Upper lobe of left lung (tissue), 6 donors: ENCODE data around the gene KRT32. TPM values are rescaled to one million over a fixed set of nuclear protein-coding genes. Genes with fewer than 3 reads are reported as not detected.
A peak's percentile ranks its signal among the peaks of the same experiment; 100 is the strongest.

Experiments
- ATAC-seq, 2 donors: fragments of 200-7000 bp; cut with Tn5 transposase; one replicate each; pipeline ENCODE4 v1.9.1; 2022; ENCODE audit warnings: mild to moderate bottlenecking in 2 of 2, moderate library complexity in 2 of 2; ENCODE audit not compliant: low FRiP score in 2 of 2
- DNase-seq, 2 donors: peaks; one replicate each; pipeline ENCODE4 v3.0.0-alpha.2; 2019 to 2020
- H3K27ac ChIP-seq, 4 donors: fragments of 200-600 bp; sonication (generic); one replicate each; pipeline ENCODE4 v1.5.1; 2016 to 2019
- H3K27me3 ChIP-seq, 4 donors: fragments of 200-600 bp; sonication (generic); one replicate each; pipeline ENCODE4 v1.5.1; 2017 to 2019
- H3K36me3 ChIP-seq, 4 donors: fragments of 200-600 bp; sonication (generic); one replicate each; pipeline ENCODE4 v1.5.1; 2016 to 2019
- H3K4me1 ChIP-seq, 4 donors: fragments of 200-600 bp; sonication (generic); one replicate each; pipeline ENCODE4 v1.5.1; 2018 to 2019
- H3K4me3 ChIP-seq, 4 donors: fragments of 200-600 bp; sonication (generic); one replicate each; pipeline ENCODE4 v1.5.1; 2017 to 2019; ENCODE audit warnings: mild to moderate bottlenecking in 2 of 4, moderate library complexity in 1 of 4
- H3K9me3 ChIP-seq, 4 donors: fragments of 200-600 bp; sonication (generic); one replicate each; pipeline ENCODE4 v1.5.1; 2018 to 2019
- CTCF ChIP-seq, 6 experiments: fragments of 450-650 bp in 4 of 6; fragments of 200-600 bp in 2 of 6; sonication (generic) in 2 of 6; IDR thresholded peaks; one replicate each; pipeline ENCODE4 v1.5.1; 2016 to 2019; ENCODE audit warnings: antibody characterized with exemption in 6 of 6
- EP300 ChIP-seq, 4 donors: sonication (generic); formaldehyde crosslinking; IDR thresholded peaks; one replicate each; pipeline ENCODE4 v1.5.1; 2017; ENCODE audit warnings: antibody characterized with exemption in 4 of 4, control low read depth in 2 of 4
- POLR2A ChIP-seq, 4 donors: fragments of 450-650 bp; IDR thresholded peaks; one replicate each; pipeline ENCODE4 v1.5.1; 2016 to 2017; ENCODE audit warnings: antibody characterized with exemption in 4 of 4, mild to moderate bottlenecking in 2 of 4
- POLR2AphosphoS5 ChIP-seq, 2 donors: sonication (generic); formaldehyde crosslinking; IDR thresholded peaks; one replicate each; pipeline ENCODE4 v1.5.1; 2017; ENCODE audit warnings: antibody characterized with exemption in 2 of 2
- WGBS, 2 donors: methylation state at CpG; one replicate each; pipeline ENCODE4 v1.1.5; 2017 to 2018; 5-methylcytosine and 5-hydroxymethylcytosine counted together
- total RNA-seq, 6 donors: library from RNA; depleted of rRNA in 4 of 6; stranded (reverse); fragments of >200 nt in 4 of 6; gene quantifications; one replicate each; pipeline versions ENCODE4 v1.1.0 to v1.2.1, GENCODE V29; 2016 to 2021
- donor health status: DM: no; HTN: no; CAD: no; lungs with moderate emphysema.
- donor health status: DM: no; HTN: yes; CAD: no; lungs with severe emphysema.

The KRT32 gene
- total RNA-seq, 6 donors from 2014 or later: not detected

- Histone ChIP-seq H3K9me3 (no peaks in the 10 kb centered on the region), H3K27ac (no peak overlapping the region), H3K36me3 (no peaks in the 10 kb centered on the region), H3K4me3 (no peak overlapping the region), H3K4me1 (peaks cover 0 to 9% (median 2%) of the 10 kb centered on the region in 4 donors), H3K27me3 (no peaks in the 10 kb centered on the region)
- TF ChIP-seq POLR2AphosphoS5 (IDR thresholded peaks at IDR 0.05) (no peak), POLR2A (IDR thresholded peaks at IDR 0.05) (no peak), EP300 (IDR thresholded peaks at IDR 0.05) (no peak), CTCF (IDR thresholded peaks at IDR 0.05) (no peak)
- DNase-seq (no peak), ATAC-seq (no peak)
- WGBS, 2 donors: 89 to 90% methylated on average over 6 of the region's 6 CpGs
Measured at GRCh38 chr17:41417127-41417526, 50.1 kb downstream of the KRT32 start.

- DNase-seq: no peak
- Histone ChIP-seq H3K9me3 (no peaks in the 10 kb centered on the region), H3K4me3 (no peak overlapping the region), H3K27ac (no peak overlapping the region), H3K4me1 (peaks cover 0 to 9% (median 2%) of the 10 kb centered on the region in 4 donors), H3K36me3 (no peaks in the 10 kb centered on the region), H3K27me3 (no peaks in the 10 kb centered on the region)
- ATAC-seq: no peak
- WGBS, 2 donors: 87 to 89% methylated on average over 5 of the region's 5 CpGs
- TF ChIP-seq CTCF (IDR thresholded peaks at IDR 0.05): no peak
- no peak for TF ChIP-seq POLR2A (IDR thresholded peaks at IDR 0.05)
- no peak for TF ChIP-seq EP300 (IDR thresholded peaks at IDR 0.05)
- no peak for TF ChIP-seq POLR2AphosphoS5 (IDR thresholded peaks at IDR 0.05)
Measured at GRCh38 chr17:41416479-41416878, 50.7 kb downstream of the KRT32 start.

GRCh38 chr17:41415833-41416335 lies 51.3 kb downstream of the KRT32 start:
- 69 to 82% methylated on average over 3 of the region's 3 CpGs for WGBS, 2 donors
- Histone ChIP-seq H3K9me3 (no peaks in the 10 kb centered on the region), H3K4me1 (peaks cover 0 to 9% (median 2%) of the 10 kb centered on the region in 4 donors), H3K27ac (no peak overlapping the region), H3K36me3 (no peaks in the 10 kb centered on the region), H3K27me3 (no peaks in the 10 kb centered on the region), H3K4me3 (no peak overlapping the region)
- TF ChIP-seq CTCF (IDR thresholded peaks at IDR 0.05) (no peak), POLR2AphosphoS5 (IDR thresholded peaks at IDR 0.05) (no peak), EP300 (IDR thresholded peaks at IDR 0.05) (no peak), POLR2A (IDR thresholded peaks at IDR 0.05) (no peak)
- peak; percentile 54 to 56 for ATAC-seq
- no peak for DNase-seq

DNA sequence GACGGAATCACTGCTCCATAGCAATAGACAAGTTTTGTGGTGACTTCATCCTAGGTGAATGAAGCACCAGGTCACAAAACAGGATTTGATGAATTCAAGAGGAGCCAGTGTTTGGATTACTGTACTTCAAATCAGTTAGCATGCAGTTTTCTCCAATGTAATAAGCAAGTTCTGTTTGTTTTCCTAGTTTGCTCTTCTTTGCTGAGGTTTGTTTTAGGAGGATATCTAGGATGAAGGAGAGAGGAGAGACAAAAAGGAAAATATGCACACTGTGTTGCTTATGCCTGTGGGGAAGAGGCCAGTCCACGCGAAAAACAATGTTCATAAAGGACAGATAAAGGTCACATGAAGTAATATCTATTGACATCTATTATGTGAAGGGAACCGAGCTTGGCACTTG lies 51.8 kb downstream of the KRT32 start:
- no peak for ATAC-seq
- TF ChIP-seq POLR2A (IDR thresholded peaks at IDR 0.05): no peak
- TF ChIP-seq CTCF (IDR thresholded peaks at IDR 0.05): no peak
- no peak for TF ChIP-seq EP300 (IDR thresholded peaks at IDR 0.05)
- no peak for TF ChIP-seq POLR2AphosphoS5 (IDR thresholded peaks at IDR 0.05)
- Histone ChIP-seq H3K9me3 (no peaks in the 10 kb centered on the region), H3K4me1 (peaks cover 0 to 9% (median 2%) of the 10 kb centered on the region in 4 donors), H3K36me3 (no peaks in the 10 kb centered on the region), H3K4me3 (no peak overlapping the region), H3K27me3 (no peaks in the 10 kb centered on the region), H3K27ac (no peak overlapping the region)
- DNase-seq: no peak
- WGBS, 2 donors: 68% methylated on average over 4 of the region's 4 CpGs

GRCh38 chr17:41413982-41414381 lies 53.2 kb downstream of the KRT32 start:
- Histone ChIP-seq H3K27ac (no peak overlapping the region), H3K36me3 (no peaks in the 10 kb centered on the region), H3K27me3 (no peaks in the 10 kb centered on the region), H3K4me3 (no peak overlapping the region), H3K4me1 (peaks cover 0 to 9% (median 2%) of the 10 kb centered on the region in 4 donors), H3K9me3 (no peaks in the 10 kb centered on the region)
- 79 to 83% methylated on average over 2 of the region's 2 CpGs for WGBS, 2 donors
- DNase-seq: no peak
- ATAC-seq: no peak
- TF ChIP-seq EP300 (IDR thresholded peaks at IDR 0.05): no peak
- TF ChIP-seq POLR2AphosphoS5 (IDR thresholded peaks at IDR 0.05): no peak
- TF ChIP-seq CTCF (IDR thresholded peaks at IDR 0.05): no peak
